ENCODE data around the gene KRTAP19-8. TPM values are rescaled to one million over a fixed set of nuclear protein-coding genes. Genes with fewer than 3 reads are reported as not detected.

The KRTAP19-8 gene
- total RNA-seq, 1 donor from 2014 or later: not detected

DNA sequence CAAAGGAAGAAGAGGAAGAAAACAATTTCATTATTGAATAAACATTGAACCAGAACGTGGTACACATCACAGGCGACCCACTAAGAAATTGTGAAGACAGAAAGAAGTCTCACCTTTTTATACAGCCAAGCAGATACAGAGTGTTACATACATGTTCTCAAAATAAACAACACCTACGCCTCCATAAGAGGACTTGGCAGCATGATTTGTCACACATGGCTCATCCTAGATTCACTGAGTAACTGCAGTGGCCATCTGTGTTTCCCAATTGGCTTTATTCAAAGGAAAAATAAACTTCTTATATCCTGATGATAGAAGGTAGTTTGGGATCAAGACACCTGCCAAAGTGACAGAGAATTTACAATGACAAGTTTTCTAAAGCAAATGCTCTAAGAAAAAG is 7.6 kb upstream of the KRTAP19-8 start:
- H3K9me3 ChIP-seq: no peaks in the 10 kb centered on the region
- intact Hi-C loops (cut with DNase I): no loop called here
- no peaks in the 10 kb centered on the region for H3K27me3 ChIP-seq
- H3K4me1 ChIP-seq: no peaks in the 10 kb centered on the region
- DNase-seq (ENCODE audit: extremely low spot score in 2 of 2): no peak
- TF ChIP-seq, protein P1, sequence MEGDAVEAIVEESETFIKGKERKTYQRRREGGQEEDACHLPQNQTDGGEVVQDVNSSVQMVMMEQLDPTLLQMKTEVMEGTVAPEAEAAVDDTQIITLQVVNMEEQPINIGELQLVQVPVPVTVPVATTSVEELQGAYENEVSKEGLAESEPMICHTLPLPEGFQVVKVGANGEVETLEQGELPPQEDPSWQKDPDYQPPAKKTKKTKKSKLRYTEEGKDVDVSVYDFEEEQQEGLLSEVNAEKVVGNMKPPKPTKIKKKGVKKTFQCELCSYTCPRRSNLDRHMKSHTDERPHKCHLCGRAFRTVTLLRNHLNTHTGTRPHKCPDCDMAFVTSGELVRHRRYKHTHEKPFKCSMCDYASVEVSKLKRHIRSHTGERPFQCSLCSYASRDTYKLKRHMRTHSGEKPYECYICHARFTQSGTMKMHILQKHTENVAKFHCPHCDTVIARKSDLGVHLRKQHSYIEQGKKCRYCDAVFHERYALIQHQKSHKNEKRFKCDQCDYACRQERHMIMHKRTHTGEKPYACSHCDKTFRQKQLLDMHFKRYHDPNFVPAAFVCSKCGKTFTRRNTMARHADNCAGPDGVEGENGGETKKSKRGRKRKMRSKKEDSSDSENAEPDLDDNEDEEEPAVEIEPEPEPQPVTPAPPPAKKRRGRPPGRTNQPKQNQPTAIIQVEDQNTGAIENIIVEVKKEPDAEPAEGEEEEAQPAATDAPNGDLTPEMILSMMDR (IDR thresholded peaks at IDR 0.05): no peak
- no peak for TF ChIP-seq POLR2A (IDR thresholded peaks at IDR 0.05)
- TF ChIP-seq POLR2AphosphoS5 (IDR thresholded peaks at IDR 0.05; ENCODE audit: insufficient read depth in 1 of 2, low read depth in 1 of 2): no peak
- H3K36me3 ChIP-seq: no peaks in the 10 kb centered on the region
- no peak overlapping the region for H3K27ac ChIP-seq
- no peak overlapping the region for H3K4me3 ChIP-seq

- Histone ChIP-seq H3K27me3 (no peaks in the 10 kb centered on the region), H3K4me3 (no peak overlapping the region), H3K36me3 (no peaks in the 10 kb centered on the region), H3K4me1 (no peaks in the 10 kb centered on the region), H3K27ac (no peak overlapping the region), H3K9me3 (no peaks in the 10 kb centered on the region)
- intact Hi-C loops (cut with DNase I): no loop called here
- TF ChIP-seq, protein P1 (IDR thresholded peaks at IDR 0.05): no peak
- TF ChIP-seq POLR2AphosphoS5 (IDR thresholded peaks at IDR 0.05; ENCODE audit: insufficient read depth in 1 of 2, low read depth in 1 of 2) (no peak), POLR2A (IDR thresholded peaks at IDR 0.05) (no peak)
- no peak for DNase-seq (ENCODE audit: extremely low spot score in 2 of 2)
These were observed 5.2 kb upstream of the KRTAP19-8 start for GRCh38 chr21:31043471-31043870.

GRCh38 chr21:31042080-31042464 is 3.8 kb upstream of the KRTAP19-8 start:
- no peak overlapping the region for H3K27ac ChIP-seq
- no peaks in the 10 kb centered on the region for H3K9me3 ChIP-seq
- no peak for DNase-seq (ENCODE audit: extremely low spot score in 2 of 2)
- no peaks in the 10 kb centered on the region for H3K27me3 ChIP-seq
- H3K36me3 ChIP-seq: no peaks in the 10 kb centered on the region
- H3K4me1 ChIP-seq: no peaks in the 10 kb centered on the region
- intact Hi-C loops (cut with DNase I): no loop called here
- TF ChIP-seq POLR2A (IDR thresholded peaks at IDR 0.05) (no peak), POLR2AphosphoS5 (IDR thresholded peaks at IDR 0.05; ENCODE audit: insufficient read depth in 1 of 2, low read depth in 1 of 2) (no peak)
- TF ChIP-seq, protein P1 (IDR thresholded peaks at IDR 0.05): no peak
- no peak overlapping the region for H3K4me3 ChIP-seq

DNA sequence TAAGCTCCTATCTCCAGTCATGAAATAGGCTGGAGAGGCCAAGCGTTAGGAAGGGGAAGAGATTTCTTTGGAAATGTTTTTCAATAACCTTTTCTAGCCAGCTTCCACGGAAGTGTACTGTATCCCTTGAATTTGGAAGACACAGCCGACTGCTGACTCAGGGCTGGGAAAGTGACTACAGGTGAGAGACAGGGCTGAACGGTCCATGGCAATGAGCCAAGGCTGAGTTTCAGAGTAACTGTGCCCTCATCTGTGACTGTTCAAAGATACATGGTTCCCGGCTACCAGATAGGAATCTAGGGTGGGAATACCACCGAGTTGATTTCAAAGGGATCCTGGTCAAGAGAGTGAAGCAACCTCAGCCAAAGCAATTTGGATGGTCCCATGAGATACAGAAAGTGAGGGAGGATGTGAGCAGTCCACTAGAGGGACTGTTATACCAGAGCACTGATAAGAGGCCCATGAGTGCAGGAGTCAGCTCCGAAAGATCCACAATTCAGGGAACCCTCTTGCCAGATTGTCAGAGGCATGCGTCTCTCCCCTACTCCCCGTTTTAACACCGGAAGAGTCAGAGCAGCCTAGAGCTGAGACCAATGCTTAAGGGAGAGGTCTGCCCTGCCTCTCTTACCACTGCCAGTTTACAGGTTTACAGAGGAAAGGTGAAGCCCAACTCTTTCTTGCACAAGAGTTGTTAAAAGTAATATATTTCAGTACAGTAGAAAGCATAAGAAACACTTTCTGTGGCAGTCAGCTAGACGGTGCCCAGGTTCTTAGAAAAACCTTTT is 3.2 kb upstream of the KRTAP19-8 start:
- no peaks in the 10 kb centered on the region for H3K4me1 ChIP-seq
- H3K27me3 ChIP-seq: no peaks in the 10 kb centered on the region
- intact Hi-C loops (cut with DNase I): no loop called here
- H3K4me3 ChIP-seq: no peak overlapping the region
- no peaks in the 10 kb centered on the region for H3K36me3 ChIP-seq
- no peak overlapping the region for H3K27ac ChIP-seq
- DNase-seq (ENCODE audit: extremely low spot score in 2 of 2): no peak
- no peaks in the 10 kb centered on the region for H3K9me3 ChIP-seq
- TF ChIP-seq, protein P1 (IDR thresholded peaks at IDR 0.05): no peak
- TF ChIP-seq POLR2AphosphoS5 (IDR thresholded peaks at IDR 0.05; ENCODE audit: insufficient read depth in 1 of 2, low read depth in 1 of 2) (no peak), POLR2A (IDR thresholded peaks at IDR 0.05) (no peak)

GRCh38 chr21:31034378-31034777 is 3.9 kb downstream of the KRTAP19-8 start:
- Histone ChIP-seq H3K36me3 (no peaks in the 10 kb centered on the region), H3K4me1 (no peaks in the 10 kb centered on the region), H3K9me3 (no peaks in the 10 kb centered on the region), H3K27me3 (no peaks in the 10 kb centered on the region), H3K4me3 (no peak overlapping the region), H3K27ac (no peak overlapping the region)
- intact Hi-C loops (cut with DNase I): no loop called here
- TF ChIP-seq, protein P1 (IDR thresholded peaks at IDR 0.05): no peak
- no peak for DNase-seq (ENCODE audit: extremely low spot score in 2 of 2)
